A673 (cell line): ENCODE measurements around the gene AMDHD1. TPM values are rescaled to one million over a fixed set of nuclear protein-coding genes. Genes with fewer than 3 reads are reported as not detected.

Experiments used
- BruUV-seq: library from RNA; stranded (reverse); fragments of 400-500 nt; replicated peaks from 2 replicates; lab custom pipeline; 2021; lab: Mats Ljungman, UMichigan
- CTCF ChIA-PET: fragments of 300-600 bp; sonication (Branson Sonifier 250); formaldehyde crosslinking; loops from one replicate; lab custom pipeline; 2022; ENCODE audit warnings: antibody characterized with exemption; lab: Charles Lee
- POLR2A ChIA-PET: fragments of 300-600 bp; sonication (Branson Sonifier 250); formaldehyde crosslinking; loops from one replicate; lab custom pipeline; 2022; ENCODE audit warnings: antibody characterized with exemption; ENCODE audit not compliant: low non-redundant PET; lab: Charles Lee
- DNase-seq: peaks from one replicate; pipeline ENCODE4 v3.0.0-alpha.2; 2015; ENCODE audit warnings: low spot score
- H3K27ac ChIP-seq: fragments of 200-600 bp; sonication (generic); 2 replicates; pipeline ENCODE4 v1.5.1; 2016; ENCODE audit warnings: mixed run types, low read depth, mild to moderate bottlenecking, mixed read lengths, antibody characterized with exemption, low read length; ENCODE audit not compliant: poor library complexity, severe bottlenecking
- H3K27me3 ChIP-seq: fragments of 200-600 bp; sonication (generic); replicated peaks from 2 replicates; pipeline ENCODE4 v1.6.1; 2017; ENCODE audit warnings: mixed run types, low read depth, mild to moderate bottlenecking, mixed read lengths, antibody characterized with exemption, low read length; ENCODE audit not compliant: insufficient read depth, poor library complexity
- H3K36me3 ChIP-seq: fragments of 200-600 bp; sonication (generic); 2 replicates; pipeline ENCODE4 v1.6.1; 2016; ENCODE audit warnings: mixed run types, mild to moderate bottlenecking, mixed read lengths, antibody characterized with exemption, low read length; ENCODE audit not compliant: insufficient read depth, poor library complexity, severe bottlenecking
- H3K4me1 ChIP-seq: fragments of 200-600 bp; sonication (generic); 2 replicates; pipeline ENCODE4 v1.6.1; 2017; ENCODE audit warnings: mixed run types, mild to moderate bottlenecking, mixed read lengths, antibody characterized with exemption, low read length; ENCODE audit not compliant: insufficient read depth, poor library complexity, severe bottlenecking
- H3K4me3 ChIP-seq: fragments of 200-600 bp; sonication (generic); 2 replicates; pipeline ENCODE4 v1.5.1; 2016; ENCODE audit warnings: low read depth, mixed run types, mild to moderate bottlenecking, mixed read lengths, low read length; ENCODE audit not compliant: poor library complexity, severe bottlenecking
- H3K9me3 ChIP-seq: fragments of 200-600 bp; sonication (generic); 2 replicates; pipeline ENCODE4 v1.6.1; 2016; ENCODE audit warnings: mixed run types, low read depth, mild to moderate bottlenecking, mixed read lengths, antibody characterized with exemption, low read length; ENCODE audit not compliant: poor library complexity, severe bottlenecking
- CTCF ChIP-seq: fragments of 300-800, 200-600 bp; sonication (generic); conservative IDR thresholded peaks from 2 replicates; pipeline ENCODE4 v1.5.1; 2017; ENCODE audit warnings: low read depth, mild to moderate bottlenecking, antibody characterized with exemption, low read length, moderate library complexity, mixed read lengths
- EZH2 ChIP-seq: fragments of 200-600 bp; sonication (generic); IDR thresholded peaks from 2 replicates; pipeline ENCODE4 v1.6.1; 2017; ENCODE audit warnings: borderline replicate concordance, low read depth, mild to moderate bottlenecking, mixed read lengths, antibody characterized with exemption, low read length; ENCODE audit not compliant: poor library complexity, severe bottlenecking
- intact Hi-C: fragments of 100-400 bp; cut with micrococcal nuclease; formaldehyde crosslinking; loops from one replicate; pipeline ENCODE4 v1.10.0; 2022; ENCODE audit not compliant: unreplicated experiment
- total RNA-seq: library from RNA; stranded (reverse); gene quantifications from 2 replicates; pipeline ENCODE4 v1.2.3, GENCODE V29; 2021

AMDHD1 gene
- total RNA-seq, 1 experiment from 2014 or later: 1.1 TPM

GRCh38 chr12:95955549-95956159 lies 12.5 kb downstream of the AMDHD1 start:
- intact Hi-C loops: no loop called here

DNA sequence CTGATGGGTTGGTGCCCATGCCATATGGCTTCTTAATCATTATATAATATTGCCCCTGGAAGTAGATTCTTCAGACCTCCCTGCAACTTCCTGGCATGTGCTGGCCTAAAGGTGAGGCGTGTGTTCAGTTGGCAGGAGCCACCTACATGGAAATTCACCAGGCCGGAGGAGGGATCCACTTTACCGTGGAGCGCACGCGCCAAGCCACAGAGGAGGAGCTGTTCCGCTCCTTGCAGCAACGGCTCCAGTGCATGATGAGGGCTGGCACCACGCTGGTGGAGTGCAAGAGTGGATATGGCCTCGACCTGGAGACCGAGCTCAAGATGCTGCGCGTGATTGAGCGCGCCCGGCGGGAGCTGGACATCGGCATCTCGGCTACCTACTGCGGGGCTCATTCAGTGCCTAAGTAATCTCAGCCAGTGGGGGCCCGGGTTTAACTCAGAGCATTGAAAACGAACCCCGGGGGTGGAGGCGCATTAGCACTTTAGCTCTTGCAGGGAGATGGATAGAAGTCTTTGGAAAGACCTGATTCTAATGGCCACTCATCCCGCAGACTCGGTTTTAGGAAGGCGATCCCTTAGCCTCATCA lies 13.5 kb downstream of the AMDHD1 start:
- POLR2A ChIA-PET: no interaction called here
- intact Hi-C loops: no loop called here
- no peaks in the 10 kb centered on the region for H3K27me3 ChIP-seq
- H3K27ac ChIP-seq: no peak overlapping the region
- H3K9me3 ChIP-seq: no peaks in the 10 kb centered on the region
- no peak for TF ChIP-seq CTCF
- TF ChIP-seq EZH2: no peak
- CTCF ChIA-PET: no interaction called here
- no peak overlapping the region for H3K4me3 ChIP-seq
- no peaks in the 10 kb centered on the region for H3K36me3 ChIP-seq
- no peak for DNase-seq
- BruUV-seq: no TSS peak
- peaks cover 3% of the 10 kb centered on the region for H3K4me1 ChIP-seq

More at GRCh38 chr12:95955549-95956159, 12.5 kb downstream of the AMDHD1 start:
- ChIA-PET CTCF (interaction anchor here (0.5 kb wide), 1 partner anchor 373 kb away, joined by 4 read pairs; no protein-coding TSS in a partner anchor), POLR2A (no interaction called here)
- no peak overlapping the region for H3K4me3 ChIP-seq
- no peak overlapping the region for H3K27ac ChIP-seq
- no peak for DNase-seq
- no TSS peak for BruUV-seq
- H3K36me3 ChIP-seq: no peaks in the 10 kb centered on the region
- no peaks in the 10 kb centered on the region for H3K27me3 ChIP-seq
- H3K9me3 ChIP-seq: no peaks in the 10 kb centered on the region
- peaks cover 3% of the 10 kb centered on the region for H3K4me1 ChIP-seq
- no peak for TF ChIP-seq EZH2
- no peak for TF ChIP-seq CTCF

- no TSS peak for BruUV-seq
- H3K9me3 ChIP-seq: no peaks in the 10 kb centered on the region
- H3K36me3 ChIP-seq: no peaks in the 10 kb centered on the region
- POLR2A ChIA-PET: no interaction called here
- intact Hi-C loops: no loop called here
- H3K27ac ChIP-seq: no peak overlapping the region
- H3K4me1 ChIP-seq: no peaks in the 10 kb centered on the region
- H3K4me3 ChIP-seq: no peak overlapping the region
- peak; percentile 62 for DNase-seq
- no peak for TF ChIP-seq EZH2
- TF ChIP-seq CTCF: peak; percentile 52
- no peaks in the 10 kb centered on the region for H3K27me3 ChIP-seq
- CTCF ChIA-PET: interaction anchor here (0.6 to 1.4 kb wide), 3 partner anchors 39 to 842 kb away, joined by 3 to 10 read pairs (median 3); no protein-coding TSS in a partner anchor
Measured at GRCh38 chr12:95959107-95959506, 16.0 kb downstream of the AMDHD1 start.
